ENCODE measurements around the gene LRIF1. TPM values are rescaled to one million over a fixed set of nuclear protein-coding genes. Genes with fewer than 3 reads are reported as not detected.
"Not testable (repeated sequence)": the region's sequence is repeated elsewhere in the genome, so short reads cannot be mapped to it uniquely, and the experiment has no call there.

Gene LRIF1, protein sequence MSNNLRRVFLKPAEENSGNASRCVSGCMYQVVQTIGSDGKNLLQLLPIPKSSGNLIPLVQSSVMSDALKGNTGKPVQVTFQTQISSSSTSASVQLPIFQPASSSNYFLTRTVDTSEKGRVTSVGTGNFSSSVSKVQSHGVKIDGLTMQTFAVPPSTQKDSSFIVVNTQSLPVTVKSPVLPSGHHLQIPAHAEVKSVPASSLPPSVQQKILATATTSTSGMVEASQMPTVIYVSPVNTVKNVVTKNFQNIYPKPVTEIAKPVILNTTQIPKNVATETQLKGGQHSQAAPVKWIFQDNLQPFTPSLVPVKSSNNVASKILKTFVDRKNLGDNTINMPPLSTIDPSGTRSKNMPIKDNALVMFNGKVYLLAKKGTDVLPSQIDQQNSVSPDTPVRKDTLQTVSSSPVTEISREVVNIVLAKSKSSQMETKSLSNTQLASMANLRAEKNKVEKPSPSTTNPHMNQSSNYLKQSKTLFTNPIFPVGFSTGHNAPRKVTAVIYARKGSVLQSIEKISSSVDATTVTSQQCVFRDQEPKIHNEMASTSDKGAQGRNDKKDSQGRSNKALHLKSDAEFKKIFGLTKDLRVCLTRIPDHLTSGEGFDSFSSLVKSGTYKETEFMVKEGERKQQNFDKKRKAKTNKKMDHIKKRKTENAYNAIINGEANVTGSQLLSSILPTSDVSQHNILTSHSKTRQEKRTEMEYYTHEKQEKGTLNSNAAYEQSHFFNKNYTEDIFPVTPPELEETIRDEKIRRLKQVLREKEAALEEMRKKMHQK
- total RNA-seq = 10 to 100 TPM in 1 of 4 donors, 1 to 10 TPM in 3; 2.6 to 12.0 (median 7.6) TPM

DNA sequence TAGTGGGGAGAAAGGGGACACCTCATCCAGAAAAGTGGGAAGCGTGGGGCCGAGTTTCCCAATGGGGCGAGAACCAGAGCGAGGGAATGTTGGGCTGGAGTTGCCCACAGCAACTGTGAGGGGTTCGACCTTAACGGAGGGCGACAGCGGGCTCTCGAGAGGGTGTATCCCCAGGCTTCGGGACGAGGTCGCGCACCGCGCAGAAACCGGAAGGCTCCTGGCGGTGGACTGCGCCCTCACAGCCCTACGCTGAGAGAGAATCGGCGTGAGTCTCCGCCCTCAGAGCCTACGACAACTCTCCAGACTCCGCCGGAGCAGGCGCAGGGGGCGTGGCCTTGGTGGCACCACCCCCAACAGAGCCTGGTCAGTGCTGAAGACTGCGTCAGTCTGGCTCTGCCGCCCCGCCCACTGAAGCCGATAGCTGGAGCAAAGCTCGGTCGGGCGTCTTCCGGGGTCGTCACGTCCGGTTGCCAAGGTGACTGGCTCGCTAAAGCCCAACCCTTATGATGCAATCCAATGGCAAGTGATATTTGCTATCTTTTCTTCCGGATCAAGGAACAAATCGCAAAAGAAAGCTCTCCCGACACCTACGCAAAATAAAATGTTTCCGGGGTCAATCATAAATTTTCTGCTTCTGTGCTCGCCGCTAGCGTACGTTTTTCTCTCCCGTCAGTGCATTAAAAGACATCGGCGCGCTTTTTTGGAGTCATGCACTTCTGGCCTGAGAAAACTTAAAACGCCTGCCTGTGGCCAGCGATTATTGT, at the start of gene LRIF1:
TSS of gene LRIF1 (minus strand) at position 232 of the 764 bp plus-strand sequence. CDS start 234 bp downstream, outside the sequence.
- no peaks in the 10 kb centered on the region for H3K4me1 ChIP-seq
- intact Hi-C loops (cut with DNase I; ENCODE audit: low total_unique reads) = no loop called here
- DNase-seq = peak; percentile 98
- H3K27me3 ChIP-seq = no peaks in the 10 kb centered on the region
- H3K27ac ChIP-seq = peak within 1 kb of the TSS; percentile 89 to 90
- no peaks in the 10 kb centered on the region for H3K36me3 ChIP-seq
- H3K9me3 ChIP-seq = peaks cover 0 to 4% of the 10 kb centered on the region in 2 donors
- TF ChIP-seq POLR2A (IDR thresholded peaks at IDR 0.05) = peak; percentile 74 to 79
- TF ChIP-seq, protein P1, sequence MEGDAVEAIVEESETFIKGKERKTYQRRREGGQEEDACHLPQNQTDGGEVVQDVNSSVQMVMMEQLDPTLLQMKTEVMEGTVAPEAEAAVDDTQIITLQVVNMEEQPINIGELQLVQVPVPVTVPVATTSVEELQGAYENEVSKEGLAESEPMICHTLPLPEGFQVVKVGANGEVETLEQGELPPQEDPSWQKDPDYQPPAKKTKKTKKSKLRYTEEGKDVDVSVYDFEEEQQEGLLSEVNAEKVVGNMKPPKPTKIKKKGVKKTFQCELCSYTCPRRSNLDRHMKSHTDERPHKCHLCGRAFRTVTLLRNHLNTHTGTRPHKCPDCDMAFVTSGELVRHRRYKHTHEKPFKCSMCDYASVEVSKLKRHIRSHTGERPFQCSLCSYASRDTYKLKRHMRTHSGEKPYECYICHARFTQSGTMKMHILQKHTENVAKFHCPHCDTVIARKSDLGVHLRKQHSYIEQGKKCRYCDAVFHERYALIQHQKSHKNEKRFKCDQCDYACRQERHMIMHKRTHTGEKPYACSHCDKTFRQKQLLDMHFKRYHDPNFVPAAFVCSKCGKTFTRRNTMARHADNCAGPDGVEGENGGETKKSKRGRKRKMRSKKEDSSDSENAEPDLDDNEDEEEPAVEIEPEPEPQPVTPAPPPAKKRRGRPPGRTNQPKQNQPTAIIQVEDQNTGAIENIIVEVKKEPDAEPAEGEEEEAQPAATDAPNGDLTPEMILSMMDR (IDR thresholded peaks at IDR 0.05) = peak; percentile 6 to 62 (median 18)
- H3K4me3 ChIP-seq = peak within 1 kb of the TSS; percentile 59 to 60

DNA sequence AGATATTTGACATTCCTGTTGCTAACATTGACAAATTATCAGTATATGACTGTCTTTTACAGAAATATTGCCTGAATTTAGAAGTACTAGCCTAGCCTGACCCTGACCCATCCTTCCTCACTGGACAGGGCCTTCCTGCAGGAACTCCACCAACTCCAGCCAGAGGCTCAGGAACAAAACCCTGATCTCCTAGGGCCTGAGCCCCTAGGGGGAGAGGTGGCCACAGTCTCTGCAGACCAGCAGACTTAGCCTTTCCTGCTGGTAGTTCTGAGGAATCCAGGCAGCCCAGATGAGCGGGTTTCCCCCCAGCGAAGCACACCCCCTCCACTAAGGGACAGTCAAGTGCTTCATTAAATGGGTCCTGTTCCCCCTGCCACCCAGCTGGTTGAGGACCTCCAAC, 44.3 kb upstream of the LRIF1 start:
- Histone ChIP-seq H3K36me3 (no peaks in the 10 kb centered on the region), H3K9me3 (no peaks in the 10 kb centered on the region), H3K4me1 (no peaks in the 10 kb centered on the region), H3K4me3 (no peak overlapping the region), H3K27me3 (no peaks in the 10 kb centered on the region), H3K27ac (no peak overlapping the region)
- intact Hi-C loops (cut with DNase I; ENCODE audit: low total_unique reads) = no loop called here
- no peak for DNase-seq
- TF ChIP-seq POLR2A (IDR thresholded peaks at IDR 0.05) = no peak
- TF ChIP-seq, protein P1 (IDR thresholded peaks at IDR 0.05) = no peak

DNA sequence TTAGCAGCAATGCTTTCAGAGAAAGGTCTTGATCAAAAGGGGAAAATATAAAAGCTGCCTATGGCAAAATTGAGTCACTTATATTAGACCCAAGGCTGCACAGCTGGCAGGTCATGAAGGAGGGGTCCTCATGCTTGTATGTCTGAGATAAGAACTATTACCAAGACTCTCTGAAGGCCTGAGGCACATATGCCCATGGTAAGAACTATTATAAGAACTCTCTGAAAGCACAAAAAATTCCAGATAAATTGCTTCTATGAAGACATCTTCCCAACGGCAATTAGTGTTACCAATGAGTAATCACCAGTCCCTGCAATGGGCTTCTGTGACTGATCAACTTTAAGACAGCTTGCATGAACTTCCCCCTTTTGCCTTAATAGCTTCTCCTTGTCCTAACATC, 42.8 kb upstream of the LRIF1 start:
- DNase-seq = no peak
- H3K27ac ChIP-seq = no peak overlapping the region
- no peak overlapping the region for H3K4me3 ChIP-seq
- H3K27me3 ChIP-seq = no peaks in the 10 kb centered on the region
- H3K36me3 ChIP-seq = no peaks in the 10 kb centered on the region
- no peaks in the 10 kb centered on the region for H3K4me1 ChIP-seq
- intact Hi-C loops (cut with DNase I; ENCODE audit: low total_unique reads) = no loop called here
- H3K9me3 ChIP-seq = no peaks in the 10 kb centered on the region
- no peak for TF ChIP-seq POLR2A (IDR thresholded peaks at IDR 0.05)
- TF ChIP-seq, protein P1 (IDR thresholded peaks at IDR 0.05) = no peak

DNA sequence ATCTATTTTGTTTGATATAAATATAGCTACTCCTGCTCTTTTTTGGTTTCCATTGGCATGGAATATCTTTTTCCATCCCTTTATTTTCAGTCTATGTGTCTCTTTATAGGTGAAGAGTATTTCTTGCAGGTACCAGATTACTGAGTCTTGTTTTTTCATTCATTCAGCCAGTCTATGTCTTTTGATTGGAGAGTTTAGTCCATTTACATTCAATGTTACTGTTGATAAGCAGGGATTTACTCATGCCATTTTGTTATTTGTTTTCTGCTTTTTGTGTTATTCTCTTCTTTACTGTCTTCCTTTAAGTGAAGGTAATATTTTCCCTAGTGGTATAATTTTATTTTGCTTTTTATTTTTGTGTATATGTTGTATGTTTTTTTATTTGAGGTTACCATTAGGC, 35.9 kb upstream of the LRIF1 start:
- intact Hi-C loops (cut with DNase I; ENCODE audit: low total_unique reads); H3K27me3 ChIP-seq; H3K27ac ChIP-seq; DNase-seq; H3K36me3 ChIP-seq; H3K9me3 ChIP-seq; H3K4me1 ChIP-seq; H3K4me3 ChIP-seq: not testable (repeated sequence)

DNA sequence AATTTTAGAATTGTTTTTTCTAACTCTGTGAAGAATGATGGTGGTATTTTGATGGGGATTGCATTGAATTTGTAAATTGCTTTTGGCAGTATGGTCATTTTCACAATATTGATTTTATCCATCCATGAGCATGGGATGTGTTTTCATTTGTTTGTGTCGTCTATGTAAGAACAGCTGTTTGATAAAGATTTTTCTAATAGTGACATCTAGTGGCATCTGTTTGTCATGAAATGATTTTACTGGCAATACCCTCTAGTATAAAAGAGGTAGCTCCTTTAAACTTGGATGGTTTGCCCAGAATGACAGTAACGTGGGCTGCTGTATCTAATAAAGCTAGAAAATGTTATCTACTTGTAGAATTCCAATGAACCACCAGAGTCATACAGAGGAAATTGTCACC, 28.6 kb upstream of the LRIF1 start:
- H3K4me1 ChIP-seq; H3K36me3 ChIP-seq; intact Hi-C loops (cut with DNase I; ENCODE audit: low total_unique reads); H3K27ac ChIP-seq; H3K27me3 ChIP-seq; DNase-seq; H3K9me3 ChIP-seq; H3K4me3 ChIP-seq: not testable (repeated sequence)

DNA sequence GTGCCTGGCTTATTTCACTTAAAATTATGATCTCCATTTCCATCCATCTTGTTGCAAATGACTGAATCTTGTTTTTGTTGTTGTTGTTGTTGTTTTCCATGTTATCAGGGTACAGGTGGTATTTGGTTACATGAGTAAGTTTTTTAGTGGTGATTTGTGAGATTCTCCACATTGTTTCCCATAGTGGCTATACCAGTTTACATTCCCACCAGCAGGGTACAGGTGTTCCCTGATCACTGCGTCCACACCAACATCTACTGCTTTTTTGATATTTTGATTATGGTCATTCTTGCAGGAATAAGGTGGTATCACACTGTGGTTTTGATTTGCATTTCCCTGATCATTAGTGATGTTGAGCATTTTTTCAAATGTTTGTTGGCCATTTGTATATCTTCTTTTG, 27.6 kb upstream of the LRIF1 start:
- H3K36me3 ChIP-seq; H3K27me3 ChIP-seq; intact Hi-C loops (cut with DNase I; ENCODE audit: low total_unique reads); H3K27ac ChIP-seq; DNase-seq; H3K9me3 ChIP-seq; H3K4me1 ChIP-seq; H3K4me3 ChIP-seq: not testable (repeated sequence)

All from uterus (tissue), 4 donors.